IMR-90 (cell line): ENCODE measurements around the gene PPP1R27. TPM values are rescaled to one million over a fixed set of nuclear protein-coding genes. Genes with fewer than 3 reads are reported as not detected.
A peak's percentile ranks its signal among the peaks of the same experiment; 100 is the strongest.

Source experiments
- ATAC-seq: fragments of 200-7000 bp; cut with Tn5 transposase; 2 replicates; pipeline ENCODE4 v1.9.1; 2020; ENCODE audit warnings: low read depth, mild to moderate bottlenecking, moderate library complexity
- BruUV-seq: library from RNA; stranded (reverse); fragments of 400-500 nt; replicated peaks from 2 replicates; lab custom pipeline; 2021; lab: Mats Ljungman, UMichigan
- CTCF ChIA-PET: fragments of 300-600 bp; formaldehyde crosslinking; extraction: SDS; loops from one replicate; lab custom pipeline; 2021; ENCODE audit warnings: antibody characterized with exemption; lab: Yijun Ruan, JAX
- POLR2A ChIA-PET: fragments of 300-600 bp; sonication (Branson Sonifier 250); formaldehyde crosslinking; loops from one replicate; lab custom pipeline; 2022; ENCODE audit warnings: antibody characterized with exemption; ENCODE audit not compliant: unreplicated experiment; lab: Charles Lee
- DNase-seq: peaks from one replicate; pipeline ENCODE4 v3.0.0; 2013
- H2AFZ ChIP-seq: replicated peaks from 2 replicates; pipeline ENCODE3; 2013; ENCODE audit warnings: low read length, mild to moderate bottlenecking; ENCODE audit not compliant: poor library complexity
- H2AK5ac ChIP-seq: 2 replicates; pipeline ENCODE4 v1.6.1; 2013; ENCODE audit warnings: low read depth, low read length, inconsistent platforms
- H2AK9ac ChIP-seq: replicated peaks from 2 replicates; pipeline ENCODE3; 2013; ENCODE audit warnings: mild to moderate bottlenecking, low read depth, low read length, moderate library complexity; ENCODE audit not compliant: poor library complexity
- H2BK120ac ChIP-seq: 2 replicates; pipeline ENCODE4 v1.6.1; 2013; ENCODE audit warnings: low read depth, low read length, inconsistent platforms
- H2BK15ac ChIP-seq: 3 replicates; pipeline ENCODE4 v1.6.1; 2013; ENCODE audit warnings: low read depth, low read length, inconsistent platforms
- H2BK20ac ChIP-seq: 2 replicates; pipeline ENCODE4 v1.6.1; 2013; ENCODE audit warnings: low read depth, mild to moderate bottlenecking, inconsistent platforms, low read length, moderate library complexity
- H2BK5ac ChIP-seq: 2 replicates; pipeline ENCODE4 v1.6.1; 2013; ENCODE audit warnings: mild to moderate bottlenecking, low read depth, low read length, inconsistent platforms; ENCODE audit not compliant: poor library complexity, severe bottlenecking
- H3K14ac ChIP-seq: replicated peaks from 2 replicates; pipeline ENCODE4 v1.6.1; 2013; ENCODE audit warnings: low read depth, low read length, inconsistent platforms
- H3K18ac ChIP-seq: 2 replicates; pipeline ENCODE4 v1.6.1; 2013; ENCODE audit warnings: low read depth, low read length, control low read depth
- H3K23ac ChIP-seq: 2 replicates; pipeline ENCODE4 v1.6.1; 2013; ENCODE audit warnings: low read depth, low read length, inconsistent platforms
- H3K27ac ChIP-seq: 2 replicates; pipeline ENCODE4 v1.5.1; 2013; ENCODE audit warnings: mild to moderate bottlenecking, control low read depth, low read length; ENCODE audit not compliant: insufficient read depth
- H3K27me3 ChIP-seq: 2 replicates; pipeline ENCODE4 v1.6.1; 2013; ENCODE audit warnings: low read length; ENCODE audit not compliant: control insufficient read depth, insufficient read depth
- H3K36me3 ChIP-seq: 2 replicates; pipeline ENCODE4 v1.6.1; 2013; ENCODE audit warnings: low read length, mixed read lengths; ENCODE audit not compliant: control insufficient read depth, insufficient read depth
- H3K4ac ChIP-seq: 2 replicates; pipeline ENCODE4 v1.6.1; 2013; ENCODE audit warnings: low read depth, low read length, inconsistent platforms
- H3K4me1 ChIP-seq: 2 replicates; pipeline ENCODE4 v1.6.1; 2013; ENCODE audit warnings: low read length, mixed read lengths; ENCODE audit not compliant: control insufficient read depth, insufficient read depth
- H3K4me2 ChIP-seq: 2 replicates; pipeline ENCODE4 v1.6.1; 2013; ENCODE audit warnings: low read depth, mild to moderate bottlenecking, control low read depth, low read length, moderate library complexity
- H3K4me3 ChIP-seq: 2 replicates; pipeline ENCODE4 v1.5.1; 2013; ENCODE audit warnings: low read depth, mild to moderate bottlenecking, control low read depth, low read length, moderate library complexity; ENCODE audit not compliant: insufficient read depth
- H3K56ac ChIP-seq: 2 replicates; pipeline ENCODE4 v1.6.1; 2013; ENCODE audit warnings: low read length, inconsistent platforms; ENCODE audit not compliant: insufficient read depth; ENCODE audit errors: extremely low read depth
- H3K79me1 ChIP-seq, 2 experiments: 2 replicates each; pipeline ENCODE4 v1.6.1; 2013; ENCODE audit warnings: low read length in 2 of 2, inconsistent platforms in 1 of 2, low read depth in 1 of 2
- H3K9ac ChIP-seq: 2 replicates; pipeline ENCODE4 v1.6.1; 2013; ENCODE audit warnings: low read depth, low read length, control low read depth
- H3K9me1 ChIP-seq: 2 replicates; pipeline ENCODE4 v1.6.1; 2013; ENCODE audit warnings: low read length, inconsistent platforms; ENCODE audit not compliant: insufficient read depth
- H3K9me3 ChIP-seq: 2 replicates; pipeline ENCODE4 v1.6.1; 2013; ENCODE audit warnings: low read length; ENCODE audit not compliant: control insufficient read depth, insufficient read depth
- H4K20me1 ChIP-seq: 2 replicates; pipeline ENCODE4 v1.6.1; 2013; ENCODE audit warnings: low read length, inconsistent platforms; ENCODE audit not compliant: insufficient read depth
- H4K5ac ChIP-seq: 2 replicates; pipeline ENCODE4 v1.6.1; 2013; ENCODE audit warnings: mild to moderate bottlenecking, low read depth, low read length, control low read depth
- H4K8ac ChIP-seq, 2 experiments: 2 replicates each; pipeline ENCODE4 v1.6.1; 2013; ENCODE audit warnings: low read depth in 2 of 2, low read length in 2 of 2, control low read depth in 1 of 2, inconsistent platforms in 1 of 2
- H4K91ac ChIP-seq: 2 replicates; pipeline ENCODE4 v1.6.1; 2013; ENCODE audit warnings: low read depth, low read length, inconsistent platforms; ENCODE audit not compliant: insufficient read depth
- BHLHE40 ChIP-seq: fragments of 150-350 bp; IDR thresholded peaks from 2 replicates; pipeline ENCODE4 v1.6.1; 2016; ENCODE audit warnings: mild to moderate bottlenecking, low read depth, low read length
- CEBPB ChIP-seq: IDR thresholded peaks from 2 replicates; pipeline ENCODE4 v1.6.1; 2012; ENCODE audit warnings: low read depth, low read length, improper control_type of control experiment
- CHD1 ChIP-seq: IDR thresholded peaks from 2 replicates; pipeline ENCODE4 v1.6.1; 2012; ENCODE audit warnings: low read depth, low read length, improper control_type of control experiment
- CTCF ChIP-seq: conservative IDR thresholded peaks from 2 replicates; pipeline ENCODE4 v1.5.1; 2012; ENCODE audit warnings: mild to moderate bottlenecking, low read depth, low read length, improper control_type of control experiment
- ELK1 ChIP-seq: fragments of 150-350 bp; IDR thresholded peaks from 2 replicates; pipeline ENCODE4 v1.6.1; 2016; ENCODE audit warnings: low read depth, mild to moderate bottlenecking, low read length, moderate library complexity, borderline replicate concordance
- FOS ChIP-seq: fragments of 150-350 bp; IDR thresholded peaks from 2 replicates; pipeline ENCODE4 v1.6.1; 2016; ENCODE audit warnings: low read depth, low read length
- MAFK ChIP-seq: IDR thresholded peaks from 2 replicates; pipeline ENCODE4 v1.6.1; 2012; ENCODE audit warnings: low read depth, low read length, improper control_type of control experiment
- MAZ ChIP-seq: IDR thresholded peaks from 2 replicates; pipeline ENCODE4 v1.6.1; 2012; ENCODE audit warnings: low read depth, mild to moderate bottlenecking, low read length, improper control_type of control experiment, moderate library complexity, borderline replicate concordance
- MXI1 ChIP-seq: IDR thresholded peaks from 2 replicates; pipeline ENCODE4 v1.6.1; 2012; ENCODE audit warnings: low read depth, mild to moderate bottlenecking, low read length, moderate library complexity, borderline replicate concordance
- NFE2L2 ChIP-seq: fragments of 150-350 bp; IDR thresholded peaks from 2 replicates; pipeline ENCODE4 v1.6.1; 2016; ENCODE audit warnings: low read depth, mild to moderate bottlenecking, low read length
- POLR2A ChIP-seq: IDR thresholded peaks from 2 replicates; pipeline ENCODE4 v1.6.1; 2012; ENCODE audit warnings: mild to moderate bottlenecking, low read depth, low read length
- RAD21 ChIP-seq: IDR thresholded peaks from 2 replicates; pipeline ENCODE4 v1.6.1; 2012; ENCODE audit warnings: low read length, improper control_type of control experiment
- RCOR1 ChIP-seq: IDR thresholded peaks from 2 replicates; pipeline ENCODE4 v1.6.1; 2012; ENCODE audit warnings: mild to moderate bottlenecking, low read length, improper control_type of control experiment; ENCODE audit not compliant: insufficient replicate concordance
- SMC3 ChIP-seq: fragments of 150-350 bp; IDR thresholded peaks from 2 replicates; pipeline ENCODE4 v1.6.1; 2016; ENCODE audit warnings: low read depth, mild to moderate bottlenecking, antibody characterized with exemption, low read length, moderate library complexity
- USF2 ChIP-seq: fragments of 150-350 bp; IDR thresholded peaks from 2 replicates; pipeline ENCODE4 v1.6.1; 2017; ENCODE audit warnings: mild to moderate bottlenecking, antibody characterized with exemption, low read length, low read depth
- WGBS, 2 experiments: methylation state at CpG; one replicate each; pipeline versions ENCODE4 v1.1.5 to v1.1.7; 2013; ENCODE audit warnings: missing lambda C conversion rate in 2 of 2; ENCODE audit not compliant: insufficient read length in 1 of 2; ENCODE audit errors: extremely low coverage in 2 of 2; 5-methylcytosine and 5-hydroxymethylcytosine counted together
- dilution Hi-C: fragments of 300-500 bp; cut with HindIII; formaldehyde crosslinking; loops from one replicate; pipeline ENCODE4 v1.14.3; 2018; ENCODE audit warnings: low sequenced_read_pairs; ENCODE audit not compliant: unreplicated experiment
- in situ Hi-C: fragments of 300-500 bp; cut with MboI; formaldehyde crosslinking; loops from 3 replicates; pipeline ENCODE4 v1.14.3; 2019; ENCODE audit warnings: low sequenced_read_pairs, inconsistent platforms, mixed read lengths
- intact Hi-C: fragments of 100-400 bp; cut with micrococcal nuclease; formaldehyde crosslinking; loops from 2 replicates; pipeline ENCODE4 v1.10.0; 2022
- polyA plus RNA-seq, 3 experiments: library from polyadenylated mRNA; depleted of rRNA; stranded (reverse); fragments of >200 nt; gene quantifications; 2 replicates each; pipeline ENCODE4 v1.2.3, GENCODE V29; 2012; ENCODE audit warnings: low replicate concordance in 1 of 3
- total RNA-seq: library from RNA; depleted of rRNA; stranded (reverse); fragments of >200 nt; gene quantifications from 2 replicates; pipeline ENCODE4 v1.2.3, GENCODE V29; 2012

The PPP1R27 gene
- total and polyA plus RNA-seq, 2 of the 4 experiments (the other 2 are of a cell fraction) = 0.21 TPM; not detected in 1

- Histone ChIP-seq H3K56ac (no peak overlapping the region), H3K4me1 (peaks cover 9% of the 10 kb centered on the region; the same call in 1 of the 2 replicates), H3K14ac (no peak overlapping the region), H3K4ac (peak overlapping the region; percentile 50), H2BK120ac (0 out of 2 replicates have a peak overlapping the region, but pooled peaks have one; percentile 8), H3K36me3 (no peaks in the 10 kb centered on the region), H4K91ac (no peak overlapping the region), H2AFZ (no peak overlapping the region), H2BK5ac (no peak overlapping the region), H3K9me3 (no peaks in the 10 kb centered on the region), H2BK20ac (no peak overlapping the region), H4K20me1 (no peaks in the 10 kb centered on the region; the same call in 1 of the 2 replicates), H3K79me1 (no peaks in the 10 kb centered on the region), H3K9ac (no peak overlapping the region), H4K8ac (no peak overlapping the region), H3K4me2 (no peak overlapping the region), H4K5ac (no peak overlapping the region), H3K9me1 (peaks cover 10% of the 10 kb centered on the region; the same call in 1 of the 2 replicates), H2AK9ac (no peak overlapping the region), H2AK5ac (peak overlapping the region; percentile 15; the same call in 1 of the 2 replicates), H3K27ac (no peak overlapping the region), H3K23ac (no peak overlapping the region), H3K4me3 (no peak overlapping the region), H3K27me3 (peaks cover 10% of the 10 kb centered on the region; the same call in 1 of the 2 replicates), H3K18ac (no peak overlapping the region), H2BK15ac (no peak overlapping the region; the same call in 2 of the 3 replicates)
- ATAC-seq = no peak
- ChIA-PET CTCF (no interaction called here), POLR2A (no interaction called here)
- DNase-seq = no peak
- dilution Hi-C loops (no loop called here), intact Hi-C loops (no loop called here), in situ Hi-C loops (no loop called here)
- no CpG with 5 or more reads among the region's 2 CpGs for WGBS, 2 experiments
- TF ChIP-seq MXI1 (no peak), BHLHE40 (no peak), USF2 (no peak), RCOR1 (no peak), POLR2A (no peak), CEBPB (no peak), ELK1 (no peak), MAZ (no peak), MAFK (no peak), CTCF (no peak), CHD1 (no peak), SMC3 (no peak), RAD21 (no peak), FOS (no peak), NFE2L2 (no peak)
- BruUV-seq = no TSS peak
These were observed 19.2 kb downstream of the PPP1R27 start for GRCh38 chr17:81815646-81815986.
